BLaER1 treated with 17β-estradiol and CSF1 and Interleukin-3, amounts not matched to agents 10 nM and 100 nM (cell line): ENCODE measurements around the gene CLEC4G.

Source experiments
- H3K27ac ChIP-seq, 11 experiments: shearing (Covaris generic); formaldehyde crosslinking; 2 replicates each; pipeline ENCODE4 v1.8.1; 2022
- H3K27me3 ChIP-seq, 11 experiments: shearing (Covaris generic); formaldehyde crosslinking; 2 replicates each; pipeline ENCODE4 v1.8.1; 2022
- H3K36me3 ChIP-seq, 11 experiments: shearing (Covaris generic); formaldehyde crosslinking; 2 replicates each; pipeline ENCODE4 v1.8.1; 2022
- H3K4me1 ChIP-seq, 10 experiments: shearing (Covaris generic); formaldehyde crosslinking; 2 replicates each; pipeline ENCODE4 v1.8.1; 2022
- H3K4me2 ChIP-seq, 11 experiments: shearing (Covaris generic); formaldehyde crosslinking; 2 replicates each; pipeline ENCODE4 v1.8.1; 2022
- H3K4me3 ChIP-seq, 10 experiments: shearing (Covaris generic); formaldehyde crosslinking; 2 replicates each; pipeline ENCODE4 v1.8.1; 2022
- H3K9ac ChIP-seq, 11 experiments: shearing (Covaris generic); formaldehyde crosslinking; 2 replicates each; pipeline ENCODE4 v1.8.1; 2022
- H3K9me3 ChIP-seq, 11 experiments: shearing (Covaris generic); formaldehyde crosslinking; replicated peaks in 1 of 11; 2 replicates each; pipeline ENCODE4 v1.8.1; 2022
- H4K20me1 ChIP-seq, 11 experiments: shearing (Covaris generic); formaldehyde crosslinking; 2 replicates each; pipeline ENCODE4 v1.8.1; 2022
- Cebpa-rat ChIP-seq, 11 experiments: shearing (Covaris generic); IDR thresholded peaks; 2 replicates each; pipeline ENCODE4 v1.8.1; 2022

The CLEC4G gene

GRCh38 chr19:7732045-7732444, at the start of gene CLEC4G:
CLEC4G (minus strand) TSS chr19:7732110; CDS start chr19:7732102, 8 bp downstream.
- H3K27me3 ChIP-seq = peaks cover 39 to 59% (median 54%) of the 10 kb centered on the region in 11 experiments
- H3K4me1 ChIP-seq = peaks cover 0 to 79% (median 38%) of the 10 kb centered on the region in 10 experiments; a peak in 15 of 20 replicates
- no peak within 1 kb of the TSS; a peak in 1 of 22 replicates for H3K9ac ChIP-seq
- no peak for TF ChIP-seq Cebpa-rat (IDR thresholded peaks at IDR 0.05)
- no peaks in the 10 kb centered on the region for H3K36me3 ChIP-seq
- H4K20me1 ChIP-seq = no peaks in the 10 kb centered on the region
- peak within 1 kb of the TSS in 5 of 11 experiments; percentile 70 to 98 (median 86); a peak in 10 of 22 replicates for H3K4me2 ChIP-seq
- no peak within 1 kb of the TSS for H3K4me3 ChIP-seq
- H3K9me3 ChIP-seq = peaks cover 0 to 8% (median 0%) of the 10 kb centered on the region in 11 experiments; a peak in 7 of 22 replicates
- H3K27ac ChIP-seq = peak within 1 kb of the TSS in 2 of 11 experiments; percentile 5 to 88; a peak in 3 of 22 replicates

GRCh38 chr19:7781157-7781556, 49.2 kb upstream of the CLEC4G start:
- TF ChIP-seq Cebpa-rat (IDR thresholded peaks at IDR 0.05) = no peak
- H3K4me2 ChIP-seq = peak overlapping the region in 1 of 11 experiments; percentile 26; a peak in 1 of 22 replicates
- peaks cover 0 to 14% (median 0%) of the 10 kb centered on the region in 11 experiments; a peak in 5 of 22 replicates for H3K27me3 ChIP-seq
- H3K9me3 ChIP-seq = peaks cover 6 to 22% (median 10%) of the 10 kb centered on the region in 11 experiments; a peak in 17 of 22 replicates
- H3K4me3 ChIP-seq = no peak overlapping the region
- no peak overlapping the region for H3K27ac ChIP-seq
- no peaks in the 10 kb centered on the region for H4K20me1 ChIP-seq
- no peak overlapping the region; a peak in 1 of 22 replicates for H3K9ac ChIP-seq
- H3K36me3 ChIP-seq = no peaks in the 10 kb centered on the region
- H3K4me1 ChIP-seq = peaks cover 7 to 85% (median 38%) of the 10 kb centered on the region in 10 experiments

GRCh38 chr19:7779631-7780486, 47.9 kb upstream of the CLEC4G start:
- Histone ChIP-seq H3K27me3 (peaks cover 0 to 14% (median 0%) of the 10 kb centered on the region in 11 experiments; a peak in 4 of 22 replicates), H3K4me2 (peak overlapping the region in 7 of 11 experiments; percentile 44 to 84 (median 70); a peak in 12 of 22 replicates), H3K9ac (no peak overlapping the region), H3K4me3 (no peak overlapping the region), H3K9me3 (peaks cover 1 to 9% (median 3%) of the 10 kb centered on the region in 11 experiments; a peak in 17 of 22 replicates), H3K36me3 (no peaks in the 10 kb centered on the region), H4K20me1 (no peaks in the 10 kb centered on the region), H3K4me1 (peaks cover 7 to 90% (median 38%) of the 10 kb centered on the region in 10 experiments), H3K27ac (peak overlapping the region in 6 of 11 experiments; percentile 6 to 84 (median 50); a peak in 8 of 22 replicates)
- no peak for TF ChIP-seq Cebpa-rat (IDR thresholded peaks at IDR 0.05)

- peak overlapping the region in 10 of 11 experiments; percentile 26 to 84 (median 67); a peak in 19 of 22 replicates for H3K4me2 ChIP-seq
- H3K4me1 ChIP-seq = peaks cover 7 to 90% (median 40%) of the 10 kb centered on the region in 10 experiments
- H3K9ac ChIP-seq = peak overlapping the region in 6 of 11 experiments; percentile 4 to 67 (median 52); a peak in 8 of 22 replicates
- H3K4me3 ChIP-seq = no peak overlapping the region
- H3K27ac ChIP-seq = peak overlapping the region in 7 of 11 experiments; percentile 44 to 84 (median 69); a peak in 14 of 22 replicates
- peaks cover 0 to 6% (median 0%) of the 10 kb centered on the region in 11 experiments; a peak in 1 of 22 replicates for H3K9me3 ChIP-seq
- H3K36me3 ChIP-seq = no peaks in the 10 kb centered on the region
- peaks cover 0 to 10% (median 0%) of the 10 kb centered on the region in 11 experiments; a peak in 3 of 22 replicates for H3K27me3 ChIP-seq
- no peaks in the 10 kb centered on the region for H4K20me1 ChIP-seq
- peak in 2 of 11 experiments; percentile 61 to 64; a peak in 3 of 22 replicates for TF ChIP-seq Cebpa-rat (IDR thresholded peaks at IDR 0.05)
These were observed 46.2 kb upstream of the CLEC4G start for GRCh38 chr19:7778081-7778480.

GRCh38 chr19:7775761-7776160, 43.9 kb upstream of the CLEC4G start:
- no peak overlapping the region for H3K4me2 ChIP-seq
- H3K9me3 ChIP-seq = peaks cover 0 to 6% (median 0%) of the 10 kb centered on the region in 11 experiments; a peak in 1 of 22 replicates
- no peaks in the 10 kb centered on the region for H4K20me1 ChIP-seq
- H3K4me3 ChIP-seq = no peak overlapping the region
- H3K36me3 ChIP-seq = no peaks in the 10 kb centered on the region
- H3K27me3 ChIP-seq = 0 out of 22 replicates have a peak, but pooled peaks cover 0 to under 1% (median 0%) of the 10 kb centered on the region in 11 experiments
- TF ChIP-seq Cebpa-rat (IDR thresholded peaks at IDR 0.05) = no peak
- H3K27ac ChIP-seq = no peak overlapping the region
- H3K4me1 ChIP-seq = peaks cover 7 to 90% (median 50%) of the 10 kb centered on the region in 10 experiments
- no peak overlapping the region for H3K9ac ChIP-seq

- Histone ChIP-seq H3K9ac (no peak overlapping the region), H3K4me1 (peaks cover 7 to 71% (median 37%) of the 10 kb centered on the region in 10 experiments), H3K36me3 (no peaks in the 10 kb centered on the region), H3K9me3 (no peaks in the 10 kb centered on the region), H3K27ac (peak overlapping the region in 5 of 11 experiments; percentile 22 to 73 (median 58); a peak in 7 of 22 replicates), H3K4me3 (no peak overlapping the region), H3K27me3 (0 out of 22 replicates have a peak, but pooled peaks cover 0 to under 1% (median 0%) of the 10 kb centered on the region in 11 experiments), H3K4me2 (peak overlapping the region in 6 of 11 experiments; percentile 39 to 77 (median 61); a peak in 10 of 22 replicates), H4K20me1 (no peaks in the 10 kb centered on the region)
- TF ChIP-seq Cebpa-rat (IDR thresholded peaks at IDR 0.05) = 0 out of 22 replicates have a peak, but pooled peaks of 3 of the 11 experiments have one; percentile 8 to 45 (median 29)
These were observed 41.9 kb upstream of the CLEC4G start for GRCh38 chr19:7773841-7774240.

- Histone ChIP-seq H3K27me3 (0 out of 22 replicates have a peak, but pooled peaks cover 0 to 4% (median 0%) of the 10 kb centered on the region in 11 experiments), H3K4me3 (no peak overlapping the region; a peak in 1 of 20 replicates), H3K4me1 (peaks cover 0 to 61% (median 26%) of the 10 kb centered on the region in 10 experiments; a peak in 16 of 20 replicates), H4K20me1 (no peaks in the 10 kb centered on the region), H3K9me3 (no peaks in the 10 kb centered on the region), H3K9ac (peak overlapping the region in 3 of 11 experiments; percentile 17 to 57 (median 46); a peak in 5 of 22 replicates), H3K27ac (peak overlapping the region in 7 of 11 experiments; percentile 9 to 73 (median 46); a peak in 11 of 22 replicates), H3K36me3 (no peaks in the 10 kb centered on the region), H3K4me2 (peak overlapping the region in 10 of 11 experiments; percentile 5 to 77 (median 44); a peak in 18 of 22 replicates)
- TF ChIP-seq Cebpa-rat (IDR thresholded peaks at IDR 0.05) = peak in 5 of 11 experiments; percentile 40 to 83 (median 76); a peak in 7 of 22 replicates
These were observed 40.9 kb upstream of the CLEC4G start for GRCh38 chr19:7772752-7773291.

- Histone ChIP-seq H3K4me2 (peak overlapping the region in 3 of 11 experiments; percentile 25 to 71 (median 63); a peak in 4 of 22 replicates), H3K36me3 (no peaks in the 10 kb centered on the region), H4K20me1 (no peaks in the 10 kb centered on the region), H3K9ac (no peak overlapping the region), H3K4me1 (peaks cover 0 to 52% (median 26%) of the 10 kb centered on the region in 10 experiments; a peak in 14 of 20 replicates), H3K9me3 (no peaks in the 10 kb centered on the region), H3K4me3 (no peak overlapping the region), H3K27me3 (0 out of 22 replicates have a peak, but pooled peaks cover 0 to 4% (median 0%) of the 10 kb centered on the region in 11 experiments), H3K27ac (no peak overlapping the region)
- TF ChIP-seq Cebpa-rat (IDR thresholded peaks at IDR 0.05) = no peak
These were observed 39.2 kb upstream of the CLEC4G start for GRCh38 chr19:7771072-7771471.
